Nephron progenitor cell (in vitro differentiated cells): ENCODE measurements around the gene KCTD13.

Experiments
- DNase-seq: peaks from one replicate; pipeline ENCODE4 v3.0.0; 2021
- H3K27ac Mint-ChIP-seq: 2 replicates; pipeline ENCODE4 v1.8.0; 2021; ENCODE audit warnings: mild to moderate bottlenecking, moderate library complexity, mixed read lengths
- H3K27me3 Mint-ChIP-seq: 2 replicates; pipeline ENCODE4 v1.8.0; 2021; ENCODE audit warnings: mild to moderate bottlenecking, low read depth, mixed read lengths; ENCODE audit not compliant: poor library complexity
- H3K36me3 Mint-ChIP-seq: 2 replicates; pipeline ENCODE4 v1.8.0; 2021; ENCODE audit warnings: low read depth, mixed read lengths
- H3K4me1 Mint-ChIP-seq: 2 replicates; pipeline ENCODE4 v1.8.0; 2021; ENCODE audit warnings: mixed read lengths
- H3K4me3 Mint-ChIP-seq: 2 replicates; pipeline ENCODE4 v1.8.0; 2021; ENCODE audit warnings: mild to moderate bottlenecking, moderate library complexity, mixed read lengths
- H3K9me3 Mint-ChIP-seq: 2 replicates; pipeline ENCODE4 v1.8.0; 2021; ENCODE audit warnings: mild to moderate bottlenecking, moderate library complexity, mixed read lengths
- CTCF ChIP-seq: fragments of 200-600 bp; sonication (generic); IDR thresholded peaks from 2 replicates; pipeline ENCODE4 v1.5.0; 2021; ENCODE audit warnings: antibody characterized with exemption

Gene KCTD13

GRCh38 chr16:29925781-29926710 is at the start of gene KCTD13:
TSS of gene KCTD13 (minus strand) at chr16:29926226. CDS start at chr16:29926033, 193 bp downstream.
- TF ChIP-seq CTCF, result no peak
- H3K27ac Mint-ChIP-seq, result peak within 1 kb of the TSS; percentile 99
- H3K36me3 Mint-ChIP-seq, result peaks cover 22% of the 10 kb centered on the region
- H3K4me1 Mint-ChIP-seq, result peaks cover 37% of the 10 kb centered on the region
- DNase-seq, result peak; percentile 93
- no peaks in the 10 kb centered on the region for H3K9me3 Mint-ChIP-seq
- peak within 1 kb of the TSS; percentile 98 for H3K4me3 Mint-ChIP-seq
- H3K27me3 Mint-ChIP-seq, result peaks cover 4% of the 10 kb centered on the region

- peak overlapping the region; percentile 62 for H3K27ac Mint-ChIP-seq
- peak overlapping the region; percentile 97 for H3K4me3 Mint-ChIP-seq
- H3K36me3 Mint-ChIP-seq, result peaks cover 49% of the 10 kb centered on the region
- peaks cover 8% of the 10 kb centered on the region for H3K27me3 Mint-ChIP-seq
- no peak for TF ChIP-seq CTCF
- H3K9me3 Mint-ChIP-seq, result peaks cover 17% of the 10 kb centered on the region
- H3K4me1 Mint-ChIP-seq, result peaks cover 35% of the 10 kb centered on the region
- no peak for DNase-seq
These were observed 49.1 kb upstream of the KCTD13 start for GRCh38 chr16:29975134-29975538.

- peaks cover 17% of the 10 kb centered on the region for H3K9me3 Mint-ChIP-seq
- H3K4me1 Mint-ChIP-seq, result peaks cover 35% of the 10 kb centered on the region
- H3K27ac Mint-ChIP-seq, result peak overlapping the region; percentile 69
- no peak for DNase-seq
- peak overlapping the region; percentile 97 for H3K4me3 Mint-ChIP-seq
- TF ChIP-seq CTCF, result no peak
- H3K36me3 Mint-ChIP-seq, result peaks cover 49% of the 10 kb centered on the region
- peaks cover 8% of the 10 kb centered on the region for H3K27me3 Mint-ChIP-seq
These were observed 48.5 kb upstream of the KCTD13 start for GRCh38 chr16:29974291-29975133.

GRCh38 chr16:29973384-29974246 is 47.6 kb upstream of the KCTD13 start, which contains the start of gene TAOK2:
TSS of gene TAOK2 (plus strand) at chr16:29973868. CDS start at chr16:29977773, 3,905 bp downstream.
- TF ChIP-seq CTCF, result no peak
- H3K9me3 Mint-ChIP-seq, result peaks cover 17% of the 10 kb centered on the region
- peaks cover 35% of the 10 kb centered on the region for H3K4me1 Mint-ChIP-seq
- H3K27ac Mint-ChIP-seq, result peak within 1 kb of the TSS; percentile 93
- DNase-seq, result peak; percentile 99
- H3K4me3 Mint-ChIP-seq, result peak within 1 kb of the TSS; percentile 97
- H3K27me3 Mint-ChIP-seq, result peaks cover 8% of the 10 kb centered on the region
- peaks cover 47% of the 10 kb centered on the region for H3K36me3 Mint-ChIP-seq

- Mint-ChIP-seq H3K27me3 (peaks cover 8% of the 10 kb centered on the region), H3K36me3 (peaks cover 48% of the 10 kb centered on the region), H3K4me3 (no peak overlapping the region), H3K9me3 (peaks cover 17% of the 10 kb centered on the region), H3K4me1 (peaks cover 34% of the 10 kb centered on the region), H3K27ac (no peak overlapping the region)
- DNase-seq, result no peak
- TF ChIP-seq CTCF, result no peak
These were observed 47.0 kb upstream of the KCTD13 start for GRCh38 chr16:29972992-29973383.
